GM12878 (cell line): Measurements from ENCODE around the gene GZMM. TPM values are rescaled to one million over a fixed set of nuclear protein-coding genes. Genes with fewer than 3 reads are reported as not detected.

Experiments used
- BHLHE40 ChIP-seq, 2 experiments: fragments of 450-650 bp in 1 of 2; IDR thresholded peaks; 2 replicates each; pipeline ENCODE4 v1.6.1; 2011 to 2017; ENCODE audit warnings: low read depth in 2 of 2, borderline replicate concordance in 1 of 2, improper control_type of control experiment in 1 of 2, low read length in 1 of 2, mild to moderate bottlenecking in 1 of 2
- CHD4 ChIP-seq: fragments of 200-600 bp; sonication (generic); IDR thresholded peaks from 2 replicates; pipeline ENCODE4 v1.6.1; 2016; ENCODE audit warnings: mild to moderate bottlenecking
- HDAC6 ChIP-seq: fragments of 200-600 bp; sonication (generic); IDR thresholded peaks from one replicate; pipeline ENCODE4 v1.8.0; 2017; ENCODE audit warnings: antibody characterized with exemption; ENCODE audit not compliant: unreplicated experiment
- MTA3 ChIP-seq: IDR thresholded peaks from 2 replicates; pipeline ENCODE4 v1.6.1; 2012; ENCODE audit warnings: low read length, inconsistent platforms, borderline replicate concordance
- NBN ChIP-seq: fragments of 450-650 bp; IDR thresholded peaks from 2 replicates; pipeline ENCODE4 v1.6.1; 2016
- NRF1 ChIP-seq: conservative IDR thresholded peaks from 2 replicates; pipeline ENCODE4 v1.6.1; 2011; ENCODE audit warnings: mild to moderate bottlenecking, low read depth, low read length, improper control_type of control experiment
- PML ChIP-seq: IDR thresholded peaks from 2 replicates; pipeline ENCODE4 v1.6.1; 2012; ENCODE audit warnings: low read length, inconsistent platforms
- SRF ChIP-seq, 2 experiments: IDR thresholded peaks; 2 replicates each; pipeline ENCODE4 v1.6.1; 2011; ENCODE audit warnings: low read depth in 2 of 2, low read length in 2 of 2, mild to moderate bottlenecking in 1 of 2, moderate library complexity in 1 of 2
- STAT1 ChIP-seq: fragments of 450-650 bp; conservative IDR thresholded peaks from 2 replicates; pipeline ENCODE4 v1.6.1; 2014; ENCODE audit warnings: antibody characterized with exemption, mild to moderate bottlenecking
- STAT3 ChIP-seq: IDR thresholded peaks from 2 replicates; pipeline ENCODE4 v1.6.1; 2011; ENCODE audit warnings: low read depth, low read length, improper control_type of control experiment
- SUPT20H ChIP-seq: IDR thresholded peaks from 2 replicates; pipeline ENCODE4 v1.6.1; 2011; ENCODE audit warnings: low read depth, mild to moderate bottlenecking, low read length, moderate library complexity, borderline replicate concordance; ENCODE audit not compliant: control insufficient read depth
- ZNF207 ChIP-seq: fragments of 450-650 bp; IDR thresholded peaks from 2 replicates; pipeline ENCODE4 v1.6.1; 2014; ENCODE audit warnings: antibody characterized with exemption, mild to moderate bottlenecking, borderline replicate concordance
- ZNF384 ChIP-seq: IDR thresholded peaks from 2 replicates; pipeline ENCODE4 v1.6.1; 2012; ENCODE audit warnings: low read depth, mild to moderate bottlenecking, low read length, improper control_type of control experiment, borderline replicate concordance
- polyA plus RNA-seq, 11 experiments: library from polyadenylated mRNA; depleted of rRNA in 4 of 11; unstranded in 6 of 11; stranded (reverse) in 5 of 11; fragments of >200 nt; fragmentation: Nextera tagmentation in 4 of 11; fragmentation: Illumina TruSeq in 1 of 11; extraction: Ambion mirVana in 4 of 11; extraction: Trizol in 1 of 11; gene quantifications; 1 replicate in 1 of 11; 2 replicates in 10 of 11; pipeline versions ENCODE4 v1.2.1 to v1.2.3, GENCODE V29; 2011 to 2016; ENCODE audit warnings: inconsistent platforms in 2 of 11, missing spikeins in 2 of 11, low read depth in 1 of 11
- total RNA-seq, 4 experiments: library from RNA; depleted of rRNA in 3 of 4; stranded (reverse); fragments of >200 nt in 3 of 4; fragmentation: Illumina TruSeq in 1 of 4; extraction: Trizol in 1 of 4; gene quantifications; 2 replicates each; pipeline versions ENCODE4 v1.2.1 to v1.2.3, GENCODE V29; 2013 to 2021
- TF ChIP-seq, protein P1 (sequence below): IDR thresholded peaks from 2 replicates; pipeline ENCODE4 v1.6.1; 2012; ENCODE audit warnings: mild to moderate bottlenecking, low read depth, low read length
- TF ChIP-seq, protein P2 (sequence below): fragments of 450-650 bp; IDR thresholded peaks from 2 replicates; pipeline ENCODE4 v1.6.1; 2017; ENCODE audit warnings: mild to moderate bottlenecking, low read depth, inconsistent platforms; ENCODE audit not compliant: poor library complexity, severe bottlenecking
- TF ChIP-seq, protein P3 (sequence below): fragments of 450-650 bp; formaldehyde crosslinking; IDR thresholded peaks from 2 replicates; pipeline ENCODE4 v1.5.0; 2022; ENCODE audit warnings: mild to moderate bottlenecking, missing genetic modification characterization
- TF ChIP-seq, protein P4 (sequence below): fragments of 450-650 bp; formaldehyde crosslinking; IDR thresholded peaks from 2 replicates; pipeline ENCODE4 v1.4.0; 2022; ENCODE audit warnings: mild to moderate bottlenecking, moderate library complexity

The GZMM gene
- total and polyA plus RNA-seq, 10 of the 15 experiments (the other 5 are each of a cell fraction or from before 2014, with no cell fraction given) = 0.09 to 0.48 (median 0.23) TPM; not detected in 7

DNA sequence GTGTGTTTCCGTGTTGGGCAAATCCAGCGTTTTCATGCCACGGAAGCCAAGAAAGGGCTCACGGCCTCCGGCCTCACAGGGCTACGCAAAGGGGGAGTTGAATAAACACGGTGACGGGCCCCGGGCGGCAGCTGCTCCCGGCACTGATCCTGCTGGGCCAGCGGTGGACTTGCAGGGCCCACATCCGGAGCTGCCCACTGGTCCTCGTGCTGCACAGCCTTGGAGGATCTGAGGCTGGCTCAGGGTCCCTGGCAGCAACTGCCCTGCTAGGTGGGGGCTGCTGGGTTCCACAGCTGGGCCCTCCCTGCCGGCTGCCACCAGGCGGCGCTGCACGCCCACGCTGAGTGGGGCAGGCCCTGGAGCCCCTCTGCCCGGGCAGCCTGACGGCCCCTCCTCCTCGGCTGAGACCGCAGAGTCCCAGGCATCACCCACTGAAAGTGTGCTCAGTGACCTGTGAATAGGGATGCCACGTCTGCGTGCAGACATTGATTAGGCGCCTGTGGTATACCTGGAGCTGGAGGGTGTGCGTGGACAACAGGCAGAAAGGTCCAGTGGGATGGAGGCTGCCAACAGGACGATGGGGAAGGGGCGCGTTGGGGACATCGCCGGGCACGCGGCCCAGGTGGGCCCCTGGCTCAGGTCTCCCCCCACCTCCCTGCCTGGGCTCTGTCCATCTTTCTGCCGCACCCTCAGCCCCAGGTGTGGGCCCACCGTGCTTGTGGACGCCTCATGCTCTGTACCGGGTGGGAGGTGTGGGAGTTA, 40.6 kb downstream of the GZMM start (continued):
- TF ChIP-seq, protein P1, sequence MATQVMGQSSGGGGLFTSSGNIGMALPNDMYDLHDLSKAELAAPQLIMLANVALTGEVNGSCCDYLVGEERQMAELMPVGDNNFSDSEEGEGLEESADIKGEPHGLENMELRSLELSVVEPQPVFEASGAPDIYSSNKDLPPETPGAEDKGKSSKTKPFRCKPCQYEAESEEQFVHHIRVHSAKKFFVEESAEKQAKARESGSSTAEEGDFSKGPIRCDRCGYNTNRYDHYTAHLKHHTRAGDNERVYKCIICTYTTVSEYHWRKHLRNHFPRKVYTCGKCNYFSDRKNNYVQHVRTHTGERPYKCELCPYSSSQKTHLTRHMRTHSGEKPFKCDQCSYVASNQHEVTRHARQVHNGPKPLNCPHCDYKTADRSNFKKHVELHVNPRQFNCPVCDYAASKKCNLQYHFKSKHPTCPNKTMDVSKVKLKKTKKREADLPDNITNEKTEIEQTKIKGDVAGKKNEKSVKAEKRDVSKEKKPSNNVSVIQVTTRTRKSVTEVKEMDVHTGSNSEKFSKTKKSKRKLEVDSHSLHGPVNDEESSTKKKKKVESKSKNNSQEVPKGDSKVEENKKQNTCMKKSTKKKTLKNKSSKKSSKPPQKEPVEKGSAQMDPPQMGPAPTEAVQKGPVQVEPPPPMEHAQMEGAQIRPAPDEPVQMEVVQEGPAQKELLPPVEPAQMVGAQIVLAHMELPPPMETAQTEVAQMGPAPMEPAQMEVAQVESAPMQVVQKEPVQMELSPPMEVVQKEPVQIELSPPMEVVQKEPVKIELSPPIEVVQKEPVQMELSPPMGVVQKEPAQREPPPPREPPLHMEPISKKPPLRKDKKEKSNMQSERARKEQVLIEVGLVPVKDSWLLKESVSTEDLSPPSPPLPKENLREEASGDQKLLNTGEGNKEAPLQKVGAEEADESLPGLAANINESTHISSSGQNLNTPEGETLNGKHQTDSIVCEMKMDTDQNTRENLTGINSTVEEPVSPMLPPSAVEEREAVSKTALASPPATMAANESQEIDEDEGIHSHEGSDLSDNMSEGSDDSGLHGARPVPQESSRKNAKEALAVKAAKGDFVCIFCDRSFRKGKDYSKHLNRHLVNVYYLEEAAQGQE = no peak
- TF ChIP-seq ZNF207 = no peak
- TF ChIP-seq, protein P2, sequence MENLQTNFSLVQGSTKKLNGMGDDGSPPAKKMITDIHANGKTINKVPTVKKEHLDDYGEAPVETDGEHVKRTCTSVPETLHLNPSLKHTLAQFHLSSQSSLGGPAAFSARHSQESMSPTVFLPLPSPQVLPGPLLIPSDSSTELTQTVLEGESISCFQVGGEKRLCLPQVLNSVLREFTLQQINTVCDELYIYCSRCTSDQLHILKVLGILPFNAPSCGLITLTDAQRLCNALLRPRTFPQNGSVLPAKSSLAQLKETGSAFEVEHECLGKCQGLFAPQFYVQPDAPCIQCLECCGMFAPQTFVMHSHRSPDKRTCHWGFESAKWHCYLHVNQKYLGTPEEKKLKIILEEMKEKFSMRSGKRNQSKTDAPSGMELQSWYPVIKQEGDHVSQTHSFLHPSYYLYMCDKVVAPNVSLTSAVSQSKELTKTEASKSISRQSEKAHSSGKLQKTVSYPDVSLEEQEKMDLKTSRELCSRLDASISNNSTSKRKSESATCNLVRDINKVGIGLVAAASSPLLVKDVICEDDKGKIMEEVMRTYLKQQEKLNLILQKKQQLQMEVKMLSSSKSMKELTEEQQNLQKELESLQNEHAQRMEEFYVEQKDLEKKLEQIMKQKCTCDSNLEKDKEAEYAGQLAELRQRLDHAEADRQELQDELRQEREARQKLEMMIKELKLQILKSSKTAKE = no peak
- TF ChIP-seq BHLHE40 (IDR thresholded peaks at IDR 0.05; ENCODE audit: borderline replicate concordance in 1 of 2, low read depth in 2 of 2, low read length in 1 of 2) = peak in 1 of 2 experiments; percentile 31; a peak in 1 of 4 replicates
- TF ChIP-seq NRF1 = no peak
- TF ChIP-seq STAT1 = no peak
- 0 out of 2 replicates have a peak, but pooled peaks have one; percentile 21 for TF ChIP-seq PML
- no peak for TF ChIP-seq HDAC6
- TF ChIP-seq ZNF384 = no peak
- TF ChIP-seq, protein P3, sequence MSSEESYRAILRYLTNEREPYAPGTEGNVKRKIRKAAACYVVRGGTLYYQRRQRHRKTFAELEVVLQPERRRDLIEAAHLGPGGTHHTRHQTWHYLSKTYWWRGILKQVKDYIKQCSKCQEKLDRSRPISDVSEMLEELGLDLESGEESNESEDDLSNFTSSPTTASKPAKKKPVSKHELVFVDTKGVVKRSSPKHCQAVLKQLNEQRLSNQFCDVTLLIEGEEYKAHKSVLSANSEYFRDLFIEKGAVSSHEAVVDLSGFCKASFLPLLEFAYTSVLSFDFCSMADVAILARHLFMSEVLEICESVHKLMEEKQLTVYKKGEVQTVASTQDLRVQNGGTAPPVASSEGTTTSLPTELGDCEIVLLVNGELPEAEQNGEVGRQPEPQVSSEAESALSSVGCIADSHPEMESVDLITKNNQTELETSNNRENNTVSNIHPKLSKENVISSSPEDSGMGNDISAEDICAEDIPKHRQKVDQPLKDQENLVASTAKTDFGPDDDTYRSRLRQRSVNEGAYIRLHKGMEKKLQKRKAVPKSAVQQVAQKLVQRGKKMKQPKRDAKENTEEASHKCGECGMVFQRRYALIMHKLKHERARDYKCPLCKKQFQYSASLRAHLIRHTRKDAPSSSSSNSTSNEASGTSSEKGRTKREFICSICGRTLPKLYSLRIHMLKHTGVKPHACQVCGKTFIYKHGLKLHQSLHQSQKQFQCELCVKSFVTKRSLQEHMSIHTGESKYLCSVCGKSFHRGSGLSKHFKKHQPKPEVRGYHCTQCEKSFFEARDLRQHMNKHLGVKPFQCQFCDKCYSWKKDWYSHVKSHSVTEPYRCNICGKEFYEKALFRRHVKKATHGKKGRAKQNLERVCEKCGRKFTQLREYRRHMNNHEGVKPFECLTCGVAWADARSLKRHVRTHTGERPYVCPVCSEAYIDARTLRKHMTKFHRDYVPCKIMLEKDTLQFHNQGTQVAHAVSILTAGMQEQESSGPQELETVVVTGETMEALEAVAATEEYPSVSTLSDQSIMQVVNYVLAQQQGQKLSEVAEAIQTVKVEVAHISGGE = no peak
- no peak for TF ChIP-seq CHD4
- no peak for TF ChIP-seq SRF (IDR thresholded peaks at IDR 0.05; ENCODE audit: low read depth in 2 of 2, low read length in 2 of 2)
- TF ChIP-seq STAT3 = no peak
- TF ChIP-seq MTA3 = no peak; the same call in 1 of the 2 replicates
- no peak for TF ChIP-seq SUPT20H
- TF ChIP-seq, protein P4, sequence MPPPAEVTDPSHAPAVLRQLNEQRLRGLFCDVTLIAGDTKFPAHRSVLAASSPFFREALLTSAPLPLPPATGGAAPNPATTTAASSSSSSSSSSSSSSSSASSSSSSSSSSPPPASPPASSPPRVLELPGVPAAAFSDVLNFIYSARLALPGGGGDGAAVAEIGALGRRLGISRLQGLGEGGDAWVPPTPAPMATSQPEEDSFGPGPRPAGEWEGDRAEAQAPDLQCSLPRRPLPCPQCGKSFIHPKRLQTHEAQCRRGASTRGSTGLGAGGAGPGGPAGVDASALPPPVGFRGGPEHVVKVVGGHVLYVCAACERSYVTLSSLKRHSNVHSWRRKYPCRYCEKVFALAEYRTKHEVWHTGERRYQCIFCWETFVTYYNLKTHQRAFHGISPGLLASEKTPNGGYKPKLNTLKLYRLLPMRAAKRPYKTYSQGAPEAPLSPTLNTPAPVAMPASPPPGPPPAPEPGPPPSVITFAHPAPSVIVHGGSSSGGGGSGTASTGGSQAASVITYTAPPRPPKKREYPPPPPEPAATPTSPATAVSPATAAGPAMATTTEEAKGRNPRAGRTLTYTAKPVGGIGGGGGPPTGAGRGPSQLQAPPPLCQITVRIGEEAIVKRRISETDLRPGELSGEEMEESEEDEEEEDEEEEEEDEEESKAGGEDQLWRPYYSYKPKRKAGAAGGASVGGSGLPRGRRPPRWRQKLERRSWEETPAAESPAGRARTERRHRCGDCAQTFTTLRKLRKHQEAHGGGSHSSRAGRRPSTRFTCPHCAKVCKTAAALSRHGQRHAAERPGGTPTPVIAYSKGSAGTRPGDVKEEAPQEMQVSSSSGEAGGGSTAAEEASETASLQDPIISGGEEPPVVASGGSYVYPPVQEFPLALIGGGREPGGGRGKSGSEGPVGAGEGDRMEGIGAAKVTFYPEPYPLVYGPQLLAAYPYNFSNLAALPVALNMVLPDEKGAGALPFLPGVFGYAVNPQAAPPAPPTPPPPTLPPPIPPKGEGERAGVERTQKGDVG (CRISPR knock-in tag) = no peak
- TF ChIP-seq NBN = no peak
